GM19035 (cell line): Measurements from ENCODE around the gene C8B.

Experiments used
- ATAC-seq: cut with Tn5 transposase; IDR thresholded peaks from one replicate; pipeline ENCODE4 v1.9.1; 2021; ENCODE audit not compliant: unreplicated experiment

Gene C8B

GRCh38 chr1:56973923-56974742, 8.3 kb upstream of the C8B start:
- ATAC-seq, result no peak

- no peak for ATAC-seq
Measured at GRCh38 chr1:56972976-56973375, 7.2 kb upstream of the C8B start.

DNA sequence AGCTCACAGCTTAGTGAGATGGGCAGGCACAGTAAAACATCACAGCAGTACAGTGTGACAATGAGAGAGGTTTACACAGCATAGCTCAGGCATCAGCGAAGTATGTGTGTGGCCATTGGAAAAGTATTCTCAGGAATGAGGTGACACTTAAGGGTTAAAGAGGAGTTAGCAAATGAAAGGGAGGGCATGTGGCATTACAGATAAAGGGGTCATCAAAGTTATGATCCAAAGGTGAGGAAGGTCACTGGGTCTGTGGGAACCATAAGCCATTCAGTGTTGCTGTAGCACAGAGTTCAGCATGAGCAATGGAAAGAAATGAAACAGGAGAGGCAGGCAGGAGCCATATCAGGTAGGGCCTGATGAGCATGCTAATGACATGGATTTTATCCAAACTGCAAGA, 4.5 kb upstream of the C8B start:
- no peak for ATAC-seq

DNA sequence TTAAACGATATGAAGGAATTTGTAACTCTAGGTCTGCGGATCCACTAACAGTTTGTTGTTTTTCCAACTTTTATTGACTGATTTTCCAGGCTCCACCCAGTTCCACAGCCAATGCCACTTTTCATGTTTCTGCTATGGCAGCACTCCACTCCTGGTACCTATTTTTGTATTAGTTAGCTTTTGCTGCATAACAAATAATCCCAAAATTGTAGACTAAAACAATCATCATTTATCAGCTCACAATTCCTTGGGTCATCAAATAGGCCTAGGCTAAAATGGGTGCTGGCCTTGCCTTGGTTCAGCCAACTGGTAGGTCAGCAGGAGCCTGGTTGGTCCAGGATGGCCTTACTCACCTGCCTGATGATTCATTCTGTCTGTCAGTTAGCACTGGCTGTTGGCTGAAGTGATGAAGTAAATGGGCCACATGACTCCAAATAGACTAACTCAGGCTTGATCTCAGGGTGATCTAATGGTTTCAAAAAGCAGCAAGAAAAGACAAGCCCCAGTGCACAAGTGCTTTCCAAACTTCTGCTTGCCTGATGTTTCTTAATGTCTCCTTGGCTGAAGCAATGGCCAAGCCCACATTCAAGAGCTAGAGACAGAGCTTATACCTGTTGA, 3.2 kb upstream of the C8B start:
- no peak for ATAC-seq

GRCh38 chr1:56967900-56968832, 2.4 kb upstream of the C8B start:
- ATAC-seq, result no peak

DNA sequence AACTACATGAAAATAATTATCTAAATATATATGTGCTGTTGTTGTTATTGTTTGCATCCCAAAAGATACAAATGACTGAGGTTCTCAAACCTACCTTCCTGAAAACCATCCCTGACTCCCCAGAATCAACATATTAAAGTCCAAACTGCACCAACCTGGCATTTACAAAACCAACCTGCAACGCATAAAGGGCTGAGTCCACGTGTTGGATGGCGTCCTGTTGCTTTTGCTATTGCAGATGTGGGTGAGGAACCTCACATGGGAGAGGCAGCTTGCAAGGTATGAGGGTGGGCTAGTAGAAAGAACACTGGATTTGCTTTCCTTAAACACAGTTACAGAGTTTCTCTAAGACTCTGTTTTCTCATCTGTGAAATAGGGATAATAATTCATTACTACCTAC, 1.5 kb upstream of the C8B start:
- no peak for ATAC-seq

- no peak for ATAC-seq
Measured at GRCh38 chr1:56966698-56966999, 834 bp upstream of the C8B start.

- no peak for ATAC-seq
Measured at GRCh38 chr1:56965191-56965590, 624 bp downstream of the C8B start.

DNA sequence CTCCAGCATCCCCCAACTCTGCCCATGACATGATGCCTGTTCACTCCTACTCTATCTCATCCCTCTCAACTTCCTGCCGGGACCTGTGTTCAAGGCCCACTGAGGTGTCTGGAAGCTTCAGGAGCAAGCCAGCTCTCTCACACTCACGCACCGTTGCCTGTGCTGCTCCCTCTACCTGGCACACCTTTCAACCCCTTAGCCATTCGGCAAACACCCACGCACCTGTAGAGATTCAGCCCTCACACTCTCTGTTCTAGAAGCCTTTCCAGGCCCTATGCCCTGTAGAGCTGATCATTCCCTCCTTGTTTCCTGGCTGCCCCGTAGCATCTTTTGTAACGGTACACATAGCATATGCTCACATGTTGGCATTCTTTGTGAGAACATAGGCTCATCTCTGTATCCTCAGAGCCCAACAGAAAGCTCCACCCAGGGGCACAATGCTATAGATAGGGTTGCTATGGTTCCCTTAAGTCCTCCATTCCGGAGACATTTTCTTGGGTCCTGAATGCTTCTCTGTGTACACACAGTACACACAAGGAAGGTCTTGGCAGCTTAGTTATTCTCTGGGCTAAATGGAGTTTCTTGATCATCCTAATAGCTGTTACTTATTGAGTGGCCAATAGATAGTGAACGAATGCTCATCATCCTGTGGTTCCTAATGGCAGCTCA, 1.3 kb downstream of the C8B start:
- ATAC-seq, result no peak

DNA sequence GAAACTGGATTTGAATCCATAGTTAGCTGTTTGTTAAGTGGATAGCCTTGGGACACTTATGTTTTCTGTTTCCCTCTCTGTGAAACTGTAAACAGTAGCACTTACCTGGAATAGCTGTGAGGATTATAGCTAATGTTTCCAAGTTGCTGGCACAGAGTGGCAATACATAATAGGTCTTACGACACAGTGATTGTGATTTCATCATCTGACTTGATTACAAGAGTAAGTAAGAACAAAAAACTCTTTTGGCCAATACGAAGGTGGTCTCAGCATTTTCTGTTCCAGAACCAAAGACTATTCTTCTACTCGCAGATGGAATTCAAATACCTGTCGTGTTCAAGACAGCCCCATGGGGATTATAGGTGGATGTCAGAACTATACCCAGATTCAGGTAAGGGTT, 2.1 kb downstream of the C8B start:
- no peak for ATAC-seq

GRCh38 chr1:56961426-56961825, 4.4 kb downstream of the C8B start:
- no peak for ATAC-seq

- ATAC-seq, result no peak
Measured at GRCh38 chr1:56958526-56958925, 7.3 kb downstream of the C8B start.

GRCh38 chr1:56957931-56958330, 7.9 kb downstream of the C8B start:
- ATAC-seq, result no peak

- ATAC-seq, result no peak
Measured at GRCh38 chr1:56954664-56955063, 11.2 kb downstream of the C8B start.

DNA sequence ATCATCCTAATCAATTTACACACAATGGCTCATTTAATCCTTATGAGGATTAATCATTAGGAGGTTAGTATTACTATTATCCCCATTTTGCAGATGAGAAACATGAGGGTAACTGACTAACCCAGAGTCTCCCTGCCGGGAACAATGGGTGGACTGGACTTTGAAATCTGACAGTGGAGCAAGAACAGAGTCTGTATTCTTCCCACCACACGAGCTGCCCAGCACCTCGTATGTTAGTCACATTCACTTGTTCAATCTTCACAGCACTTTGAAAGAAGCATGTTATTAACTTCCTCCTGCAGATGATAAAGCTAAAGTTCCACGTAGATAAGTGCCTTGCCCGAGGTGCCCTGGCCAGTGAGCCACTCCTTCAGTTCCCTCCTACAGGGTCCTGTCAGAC, 12.4 kb downstream of the C8B start:
- no peak for ATAC-seq

DNA sequence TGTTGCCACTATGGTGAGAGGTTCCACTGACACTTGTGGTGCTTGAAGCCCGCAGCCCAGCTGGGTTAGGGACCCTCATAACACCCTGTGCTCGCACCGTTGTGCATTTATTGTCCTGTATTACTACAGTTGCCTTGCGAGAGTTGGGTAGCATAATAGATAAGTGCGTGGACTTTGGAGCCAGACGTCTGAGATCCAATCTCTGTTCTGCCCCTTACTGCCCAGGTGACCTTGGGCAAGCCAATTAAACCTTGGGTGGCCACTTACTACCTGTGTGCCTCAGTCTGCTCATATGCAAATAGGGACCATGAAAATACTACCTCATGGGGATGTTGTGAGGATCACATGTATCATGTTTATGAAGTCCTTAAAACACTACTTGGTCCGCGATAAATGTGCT, 13.3 kb downstream of the C8B start:
- no peak for ATAC-seq

DNA sequence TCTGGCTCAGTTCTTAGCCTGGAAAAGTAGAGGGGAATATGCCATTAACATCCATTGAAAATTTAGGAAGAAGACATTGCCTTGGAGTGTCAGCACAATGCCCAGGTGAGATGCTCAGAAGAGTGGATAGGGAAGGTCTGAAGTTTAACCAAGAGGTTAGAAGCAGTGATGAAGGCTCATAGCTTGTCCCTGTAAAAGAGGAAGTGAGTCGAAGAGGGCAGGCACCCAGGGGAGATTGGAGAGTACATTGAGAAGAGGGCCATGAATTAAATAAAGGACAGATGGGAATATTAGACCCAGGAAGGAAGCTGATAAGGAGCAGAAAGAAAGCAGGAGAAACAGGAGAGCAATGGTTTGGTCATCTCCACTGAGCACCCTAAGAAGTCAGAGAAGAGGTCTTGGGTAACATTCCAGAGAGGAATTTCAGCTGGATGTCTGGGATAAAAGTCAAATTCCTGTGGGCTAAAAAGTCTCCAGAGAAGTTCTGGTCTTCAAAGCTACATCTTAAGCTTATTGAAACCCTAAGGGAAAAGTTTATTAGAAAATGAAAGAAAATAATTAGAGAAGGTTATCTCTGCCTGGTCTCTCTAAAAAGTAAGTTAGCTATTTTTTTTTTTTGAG, 17.3 kb downstream of the C8B start:
- ATAC-seq, result no peak

- no peak for ATAC-seq
Measured at GRCh38 chr1:56940039-56940438, 25.8 kb downstream of the C8B start.

- ATAC-seq, result no peak
Measured at GRCh38 chr1:56939209-56939608, 26.6 kb downstream of the C8B start.

DNA sequence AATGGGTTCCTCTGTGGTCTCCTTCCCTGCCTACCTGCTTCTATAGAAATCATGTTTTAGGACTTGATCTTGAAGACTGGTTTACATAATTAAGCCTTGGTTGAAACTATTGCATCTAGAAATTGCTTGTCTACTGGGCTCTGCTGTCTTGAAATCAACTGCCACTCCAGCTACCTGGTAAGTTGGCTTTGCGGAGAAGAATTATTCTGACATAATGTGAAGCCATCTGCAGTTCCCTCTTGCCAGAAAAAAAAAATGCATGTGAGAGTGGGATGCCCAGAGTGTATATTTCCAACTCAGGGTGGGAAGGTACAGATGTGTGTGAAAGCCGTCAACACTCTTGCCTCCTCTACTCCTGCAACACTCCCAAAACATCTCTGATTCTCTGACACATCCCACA, 27.2 kb downstream of the C8B start:
- ATAC-seq, result no peak
